PC-3 (cell line): ENCODE measurements around the gene ACKR1.

ENCODE experiments used
- EZH2phosphoT487 ChIP-seq: fragments of 300-600 bp; sonication (generic); IDR thresholded peaks from 2 replicates; pipeline ENCODE4 v1.6.1; 2018; ENCODE audit warnings: mild to moderate bottlenecking, antibody characterized with exemption, low read length, borderline replicate concordance
- TF ChIP-seq, protein P1 (sequence below): fragments of 300-600 bp; sonication (generic); conservative IDR thresholded peaks from 2 replicates; pipeline ENCODE4 v1.5.1; 2017; ENCODE audit warnings: antibody characterized with exemption, low read depth, mild to moderate bottlenecking, low read length

DNA sequence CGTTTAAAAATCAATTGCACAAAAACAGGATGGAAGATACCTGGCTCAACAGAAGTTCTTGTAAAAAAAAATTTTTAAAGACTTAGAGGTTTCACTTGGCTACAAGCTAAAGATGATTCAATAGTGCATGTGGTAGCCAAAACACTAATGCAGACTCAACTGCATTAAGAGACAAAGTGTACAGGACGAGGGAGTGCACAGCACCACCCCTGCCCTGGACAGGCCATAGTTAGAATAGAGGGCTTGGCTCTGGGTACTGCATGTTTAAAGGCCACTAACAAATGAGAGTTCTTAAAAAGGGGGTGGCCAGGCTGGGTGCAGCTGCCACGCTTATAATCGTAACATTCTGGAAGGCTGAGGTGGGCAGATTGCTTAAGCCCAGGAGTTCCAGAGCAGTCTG, 7.9 kb downstream of the ACKR1 start:
- TF ChIP-seq, protein P1, sequence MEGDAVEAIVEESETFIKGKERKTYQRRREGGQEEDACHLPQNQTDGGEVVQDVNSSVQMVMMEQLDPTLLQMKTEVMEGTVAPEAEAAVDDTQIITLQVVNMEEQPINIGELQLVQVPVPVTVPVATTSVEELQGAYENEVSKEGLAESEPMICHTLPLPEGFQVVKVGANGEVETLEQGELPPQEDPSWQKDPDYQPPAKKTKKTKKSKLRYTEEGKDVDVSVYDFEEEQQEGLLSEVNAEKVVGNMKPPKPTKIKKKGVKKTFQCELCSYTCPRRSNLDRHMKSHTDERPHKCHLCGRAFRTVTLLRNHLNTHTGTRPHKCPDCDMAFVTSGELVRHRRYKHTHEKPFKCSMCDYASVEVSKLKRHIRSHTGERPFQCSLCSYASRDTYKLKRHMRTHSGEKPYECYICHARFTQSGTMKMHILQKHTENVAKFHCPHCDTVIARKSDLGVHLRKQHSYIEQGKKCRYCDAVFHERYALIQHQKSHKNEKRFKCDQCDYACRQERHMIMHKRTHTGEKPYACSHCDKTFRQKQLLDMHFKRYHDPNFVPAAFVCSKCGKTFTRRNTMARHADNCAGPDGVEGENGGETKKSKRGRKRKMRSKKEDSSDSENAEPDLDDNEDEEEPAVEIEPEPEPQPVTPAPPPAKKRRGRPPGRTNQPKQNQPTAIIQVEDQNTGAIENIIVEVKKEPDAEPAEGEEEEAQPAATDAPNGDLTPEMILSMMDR = no peak
- TF ChIP-seq EZH2phosphoT487 = no peak
